Endodermal cell (in vitro differentiated cells): ENCODE measurements around the gene GNA12. TPM values are rescaled to one million over a fixed set of nuclear protein-coding genes. Genes with fewer than 3 reads are reported as not detected.
A peak's percentile ranks its signal among the peaks of the same experiment; 100 is the strongest.
"Not testable (repeated sequence)": the region's sequence is repeated elsewhere in the genome, so short reads cannot be mapped to it uniquely, and the experiment has no call there.

Source experiments
- DNase-seq: peaks from one replicate; pipeline ENCODE4 v3.0.0-alpha.2; 2017
- H3K27ac ChIP-seq: 2 replicates; pipeline ENCODE4 v1.5.1; 2013; ENCODE audit warnings: mild to moderate bottlenecking, low read depth, low read length, moderate library complexity
- H3K27me3 ChIP-seq: 2 replicates; pipeline ENCODE4 v1.6.1; 2013; ENCODE audit warnings: mild to moderate bottlenecking, low read length, moderate library complexity; ENCODE audit not compliant: insufficient read depth, control insufficient read depth, poor library complexity, severe bottlenecking
- H3K36me3 ChIP-seq: 2 replicates; pipeline ENCODE4 v1.7.0; 2013; ENCODE audit warnings: mild to moderate bottlenecking, low read length, moderate library complexity; ENCODE audit not compliant: control insufficient read depth, insufficient read depth
- H3K4me1 ChIP-seq: one replicate; pipeline ENCODE4 v1.7.0; 2013; ENCODE audit warnings: low read length; ENCODE audit not compliant: control insufficient read depth, insufficient read depth
- H3K4me3 ChIP-seq: 2 replicates; pipeline ENCODE4 v1.5.1; 2013; ENCODE audit warnings: mild to moderate bottlenecking, low read length, moderate library complexity
- H3K9ac ChIP-seq: 2 replicates; pipeline ENCODE4 v1.6.1; 2013; ENCODE audit warnings: mild to moderate bottlenecking, low read length, moderate library complexity; ENCODE audit not compliant: poor library complexity, severe bottlenecking; ENCODE audit errors: extremely low read depth
- H3K9me3 ChIP-seq: 2 replicates; pipeline ENCODE4 v1.6.1; 2013; ENCODE audit warnings: mild to moderate bottlenecking, low read length, moderate library complexity; ENCODE audit not compliant: control insufficient read depth
- H3K27ac Mint-ChIP-seq: 2 replicates; pipeline ENCODE4 v1.8.0; 2020; ENCODE audit warnings: mixed read lengths
- H3K27me3 Mint-ChIP-seq: 2 replicates; pipeline ENCODE4 v1.8.0; 2021; ENCODE audit warnings: mild to moderate bottlenecking, mixed read lengths; ENCODE audit not compliant: insufficient read depth
- H3K36me3 Mint-ChIP-seq: 2 replicates; pipeline ENCODE4 v1.8.0; 2020; ENCODE audit warnings: low read depth, mixed read lengths
- H3K4me1 Mint-ChIP-seq: 2 replicates; pipeline ENCODE4 v1.8.0; 2020; ENCODE audit warnings: mixed read lengths
- H3K4me3 Mint-ChIP-seq: 2 replicates; pipeline ENCODE4 v1.8.0; 2020; ENCODE audit warnings: mild to moderate bottlenecking, moderate library complexity, mixed read lengths
- H3K9me3 Mint-ChIP-seq: 2 replicates; pipeline ENCODE4 v1.8.0; 2020; ENCODE audit warnings: mild to moderate bottlenecking, mixed read lengths
- CTCF ChIP-seq: fragments of 200-600 bp; sonication (generic); conservative IDR thresholded peaks from 2 replicates; pipeline ENCODE4 v1.5.0; 2021; ENCODE audit warnings: antibody characterized with exemption, mild to moderate bottlenecking
- WGBS, 2 experiments: methylation state at CpG; one replicate each; pipeline versions ENCODE4 v1.1.5 to v1.1.7; 2013; ENCODE audit warnings: missing lambda C conversion rate in 2 of 2, mixed read lengths in 1 of 2; ENCODE audit not compliant: insufficient coverage in 1 of 2, insufficient read length in 1 of 2; 5-methylcytosine and 5-hydroxymethylcytosine counted together
- total RNA-seq, 2 donors: library from RNA; stranded (reverse); fragmentation: NEBNext Ultra II Directional in 1 of 2; extraction: Animal tissue kit (Norgen Biotek cat#: 25700) in 1 of 2; gene quantifications; 2 replicates in 1 of 2; 3 replicates in 1 of 2; pipeline ENCODE4 v1.2.1, GENCODE V29; 2021

GNA12 gene
- total RNA-seq, 2 donors from 2014 or later = 55.0 to 64.7 TPM

DNA sequence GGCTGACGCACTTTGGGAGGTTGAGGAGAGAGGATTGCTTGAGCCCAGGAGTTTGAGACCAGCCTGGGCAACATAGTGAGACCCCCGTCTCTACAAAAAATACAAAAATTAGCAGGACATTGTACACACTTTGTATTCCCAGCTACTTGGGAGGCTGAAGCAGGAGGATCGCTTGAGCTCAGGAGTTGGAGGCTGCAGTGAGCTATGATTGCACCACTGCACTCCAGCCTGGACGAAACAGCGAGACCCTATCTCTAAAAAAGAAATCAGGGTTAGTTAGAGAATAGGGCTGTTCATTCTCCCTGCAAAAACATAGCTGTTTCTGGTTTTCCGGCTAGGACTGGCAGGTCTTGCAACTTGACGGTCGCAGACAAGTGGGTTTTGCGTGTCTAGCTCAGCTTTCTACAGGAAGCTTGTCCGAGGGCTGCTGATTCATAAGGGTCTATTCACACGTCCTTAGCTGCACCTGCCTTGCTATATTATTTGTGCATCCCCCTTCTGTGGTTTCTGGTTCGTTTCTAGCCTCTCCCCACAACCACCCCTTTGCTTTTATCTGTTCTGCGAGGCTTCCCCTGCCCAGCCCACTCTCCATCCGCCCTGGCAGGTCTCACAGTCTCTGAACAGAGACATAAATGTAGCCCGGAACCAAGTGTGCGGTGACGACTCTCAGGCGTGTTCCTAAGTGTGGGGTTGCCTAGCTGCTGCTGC, 145.4 kb downstream of the GNA12 start:
- no peak for TF ChIP-seq CTCF
- Histone ChIP-seq H3K36me3 (no peaks in the 10 kb centered on the region), H3K4me3 (no peak overlapping the region), H3K4me1 (no peaks in the 10 kb centered on the region), H3K27me3 (no peaks in the 10 kb centered on the region), H3K9ac (no peak overlapping the region), H3K9me3 (no peaks in the 10 kb centered on the region), H3K27ac (no peak overlapping the region)
- WGBS, 2 experiments = 88 to 91% methylated on average over 15 to 18 of the region's 18 CpGs
- no peaks in the 10 kb centered on the region for H3K9me3 Mint-ChIP-seq
- H3K4me3 Mint-ChIP-seq = no peak overlapping the region
- H3K27me3 Mint-ChIP-seq = no peaks in the 10 kb centered on the region
- H3K36me3 Mint-ChIP-seq = no peaks in the 10 kb centered on the region
- no peak overlapping the region for H3K27ac Mint-ChIP-seq
- no peaks in the 10 kb centered on the region for H3K4me1 Mint-ChIP-seq
- peak; percentile 41 for DNase-seq

DNA sequence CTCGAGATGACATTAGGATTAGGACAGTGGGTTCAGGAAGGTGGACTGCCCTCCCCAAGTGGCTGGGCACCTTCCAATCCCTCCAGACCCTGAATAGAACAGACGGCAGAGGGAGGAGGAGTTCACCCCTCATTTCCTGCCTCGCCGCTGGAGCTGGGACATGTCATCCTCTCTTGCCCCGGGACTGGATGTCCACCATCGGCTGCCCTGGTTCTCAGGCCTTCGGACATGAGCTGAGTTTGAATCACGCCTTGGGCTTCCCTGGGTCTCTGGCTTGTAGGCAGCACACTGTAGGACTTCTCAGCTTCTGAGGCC, 150.0 kb downstream of the GNA12 start:
- H3K4me1 ChIP-seq, H3K27ac Mint-ChIP-seq, DNase-seq, H3K4me1 Mint-ChIP-seq, H3K36me3 Mint-ChIP-seq, H3K4me3 ChIP-seq, H3K27ac ChIP-seq, H3K9ac ChIP-seq, H3K9me3 ChIP-seq, H3K9me3 Mint-ChIP-seq, H3K4me3 Mint-ChIP-seq, H3K36me3 ChIP-seq: not testable (repeated sequence)
- WGBS, 2 experiments = 83 to 93% methylated on average over 1 to 8 of the region's 8 CpGs
- H3K27me3 Mint-ChIP-seq = peaks cover 16% of the 10 kb centered on the region
- H3K27me3 ChIP-seq = peaks cover 10% of the 10 kb centered on the region

- H3K27ac ChIP-seq, H3K4me3 ChIP-seq, H3K9me3 Mint-ChIP-seq, H3K4me1 ChIP-seq, H3K9ac ChIP-seq, H3K36me3 Mint-ChIP-seq, H3K36me3 ChIP-seq, H3K4me1 Mint-ChIP-seq, DNase-seq, H3K4me3 Mint-ChIP-seq, H3K27ac Mint-ChIP-seq, H3K9me3 ChIP-seq: not testable (repeated sequence)
- H3K27me3 Mint-ChIP-seq = peaks cover 21% of the 10 kb centered on the region
- H3K27me3 ChIP-seq = peaks cover 15% of the 10 kb centered on the region
- WGBS, 2 experiments = 93 to 97% methylated on average over 16 to 18 of the region's 19 CpGs
These were observed 150.5 kb downstream of the GNA12 start for GRCh38 chr7:2693420-2694121.

DNA sequence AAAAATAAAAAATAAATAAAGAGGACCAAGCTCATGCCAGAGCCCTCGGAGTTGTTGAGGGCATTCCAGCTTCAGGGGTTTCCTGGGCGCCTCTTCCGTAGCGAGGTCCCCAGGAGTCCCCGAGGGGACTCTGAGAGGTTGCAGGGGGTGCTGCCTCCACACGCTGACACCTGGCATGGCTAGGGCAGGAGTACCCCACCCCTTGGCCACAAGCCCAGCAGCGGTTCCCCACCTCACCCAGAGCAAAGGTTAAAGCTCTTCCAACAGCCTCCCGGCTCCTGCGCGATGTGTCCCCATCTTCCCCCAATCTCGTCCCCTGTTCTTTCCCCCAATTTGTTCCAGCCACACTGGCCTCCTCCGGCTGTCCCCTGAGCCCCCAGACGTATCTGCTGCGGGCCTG, 151.6 kb downstream of the GNA12 start:
- 92 to 93% methylated on average over 6 to 14 of the region's 14 CpGs for WGBS, 2 experiments

DNA sequence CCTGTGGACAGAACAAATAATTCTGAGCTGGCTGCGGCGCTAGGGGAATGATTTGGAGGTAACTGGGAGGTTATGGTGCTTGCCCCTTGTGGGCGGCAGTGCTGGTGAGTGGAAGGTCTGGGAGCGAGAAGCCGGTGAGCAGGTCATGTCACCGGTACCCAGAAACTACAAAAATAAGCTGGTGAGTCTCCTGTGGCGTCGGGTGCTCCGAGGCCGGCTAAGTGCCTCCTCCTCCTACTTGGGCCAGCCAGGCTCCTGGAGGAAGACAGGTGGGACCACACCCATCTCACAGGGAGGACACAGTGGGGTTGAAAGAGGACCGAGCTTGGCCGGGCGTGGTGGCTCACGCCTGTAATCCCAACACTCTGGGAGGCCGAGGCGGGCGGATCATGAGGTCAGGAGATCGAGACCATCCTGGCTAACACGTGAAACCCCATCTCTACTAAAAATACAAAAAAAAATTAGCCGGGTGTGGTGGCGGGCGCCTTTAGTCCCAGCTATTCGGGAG, 152.1 kb downstream of the GNA12 start:
- not testable (repeated sequence) for H3K9ac ChIP-seq, H3K27ac Mint-ChIP-seq, H3K4me3 ChIP-seq, H3K27ac ChIP-seq, H3K36me3 Mint-ChIP-seq, DNase-seq, H3K9me3 Mint-ChIP-seq, H3K36me3 ChIP-seq, H3K4me1 Mint-ChIP-seq, H3K4me1 ChIP-seq, H3K4me3 Mint-ChIP-seq, H3K9me3 ChIP-seq
- peaks cover 33% of the 10 kb centered on the region for H3K27me3 Mint-ChIP-seq
- WGBS, 2 experiments = 95 to 96% methylated on average over 15 to 23 of the region's 23 CpGs
- peaks cover 30% of the 10 kb centered on the region for H3K27me3 ChIP-seq

More for the DNA sequence above, 151.6 kb downstream of the GNA12 start:
- Mint-ChIP-seq H3K9me3 (no peaks in the 10 kb centered on the region), H3K36me3 (no peaks in the 10 kb centered on the region), H3K27ac (peak overlapping the region; percentile 13), H3K4me1 (peaks cover 6% of the 10 kb centered on the region), H3K4me3 (no peak overlapping the region), H3K27me3 (peaks cover 27% of the 10 kb centered on the region)
- no peak for TF ChIP-seq CTCF
- Histone ChIP-seq H3K27ac (no peak overlapping the region), H3K9ac (no peak overlapping the region), H3K27me3 (peaks cover 24% of the 10 kb centered on the region), H3K4me1 (no peaks in the 10 kb centered on the region), H3K36me3 (no peaks in the 10 kb centered on the region), H3K4me3 (no peak overlapping the region), H3K9me3 (no peaks in the 10 kb centered on the region)
- DNase-seq = no peak
